ENCODE results near the gene PGK1. TPM values are rescaled to one million over a fixed set of nuclear protein-coding genes. Genes with fewer than 3 reads are reported as not detected.

PGK1 gene
- total RNA-seq, result 256 and 374 TPM in 2 replicates

GRCh38 chrX:78103623-78104446 is at the start of gene PGK1:
Gene PGK1, plus strand, starts transcription at chrX:78104248. Its CDS starts 93 bp downstream, at chrX:78104341.

GRCh38 chrX:78139160-78140123 is 35.4 kb downstream of the PGK1 start, which contains the start of gene TAF9B:
Gene TAF9B, minus strand, starts transcription at chrX:78139650. Its CDS starts 39 bp downstream, at chrX:78139611.

Other genes with a start within 250 kb of the PGK1 start
- 83.3 and 118 TPM in 2 replicates for gene MAGT1, start 208.8 kb upstream of the PGK1 start, total RNA-seq
- gene COX7B, start 204.8 kb upstream of the PGK1 start, total RNA-seq, result 247 and 282 TPM in 2 replicates
- gene ATP7A, start 193.6 kb upstream of the PGK1 start, total RNA-seq, result 15.4 and 16.3 TPM in 2 replicates
- not detected in 2 replicates for gene PGAM4, start 134.6 kb upstream of the PGK1 start, total RNA-seq
- 23.2 and 28.1 TPM in 2 replicates for gene TAF9B, start 35.4 kb downstream of the PGK1 start, total RNA-seq
- not detected in 2 replicates for gene CYSLTR1, start 223.4 kb downstream of the PGK1 start, total RNA-seq